ENCODE data around the gene ACTN4.

DNA sequence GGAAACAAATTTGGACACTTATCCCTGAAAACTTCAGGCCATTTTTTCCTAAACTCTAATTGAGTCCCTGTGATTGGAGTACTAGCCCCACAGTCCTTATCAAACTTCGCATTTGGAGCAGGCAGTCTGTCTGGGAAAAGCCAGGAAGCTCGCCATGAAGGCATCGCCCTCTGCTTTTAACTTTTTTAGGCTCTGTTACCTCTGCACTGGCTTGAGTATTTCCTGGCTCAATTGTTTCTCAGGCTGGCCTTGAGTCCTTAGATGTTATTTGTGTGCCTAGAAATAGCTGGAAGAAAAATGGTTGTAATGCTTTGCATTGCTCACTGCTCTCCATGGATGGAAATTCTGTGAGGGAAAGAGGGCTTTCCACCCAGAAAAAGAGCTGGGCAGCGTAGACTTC lies 24.2 kb downstream of the ACTN4 start:
- TF ChIP-seq CTCF (IDR thresholded peaks at IDR 0.05) (no peak), ZFX (IDR thresholded peaks at IDR 0.05; ENCODE audit: borderline replicate concordance) (no peak)
